Right atrium auricular region (tissue), 2 donors: ENCODE data around the gene ZDHHC9. TPM values are rescaled to one million over a fixed set of nuclear protein-coding genes. Genes with fewer than 3 reads are reported as not detected.

Experiments
- DNase-seq: peaks from one replicate; pipeline ENCODE4 v3.0.0-alpha.2; 2019; ENCODE audit warnings: low spot score
- H3K27ac ChIP-seq, 2 donors: fragments of 200-600 bp; sonication (generic); 1 replicate in 1 of 2; 2 replicates in 1 of 2; pipeline ENCODE4 v1.5.1; 2016 to 2019
- H3K27me3 ChIP-seq, 2 donors: fragments of 200-600 bp; sonication (generic); one replicate each; pipeline versions ENCODE4 v1.5.1 to v1.6.0; 2017 to 2019
- H3K36me3 ChIP-seq: fragments of 200-600 bp; sonication (generic); one replicate; pipeline ENCODE4 v1.5.1; 2016
- H3K4me1 ChIP-seq, 2 donors: fragments of 200-600 bp; sonication (generic); one replicate each; pipeline versions ENCODE4 v1.5.1 to v1.6.0; 2017 to 2019
- H3K4me3 ChIP-seq, 2 donors: fragments of 200-600 bp; sonication (generic); 1 replicate in 1 of 2; 2 replicates in 1 of 2; pipeline ENCODE4 v1.5.1; 2017 to 2019; ENCODE audit warnings: mild to moderate bottlenecking in 1 of 2, moderate library complexity in 1 of 2
- H3K9me3 ChIP-seq, 2 donors: fragments of 200-600 bp; sonication (generic); one replicate each; pipeline ENCODE4 v1.5.1; 2019
- CTCF ChIP-seq, 2 donors: fragments of 200-600 bp; sonication (generic); IDR thresholded peaks; one replicate each; pipeline ENCODE4 v1.5.1; 2019; ENCODE audit warnings: antibody characterized with exemption in 2 of 2
- total RNA-seq, 2 donors: library from RNA; depleted of rRNA; stranded (reverse); fragments of >200 nt; gene quantifications; one replicate each; pipeline ENCODE4 v1.1.0, GENCODE V29; 2016

ZDHHC9 gene
- total RNA-seq, 2 donors from 2014 or later: 10.6 to 11.4 TPM

- H3K4me3 ChIP-seq: no peak overlapping the region
- H3K27ac ChIP-seq: no peak overlapping the region
- no peaks in the 10 kb centered on the region for H3K4me1 ChIP-seq
- TF ChIP-seq CTCF (IDR thresholded peaks at IDR 0.05): no peak
- no peaks in the 10 kb centered on the region for H3K9me3 ChIP-seq
- no peak for DNase-seq
- no peaks in the 10 kb centered on the region for H3K36me3 ChIP-seq
- no peaks in the 10 kb centered on the region for H3K27me3 ChIP-seq
These were observed 69.8 kb downstream of the ZDHHC9 start for GRCh38 chrX:129773649-129774458.

GRCh38 chrX:129772796-129773431 is 70.8 kb downstream of the ZDHHC9 start:
- H3K36me3 ChIP-seq: no peaks in the 10 kb centered on the region
- H3K27ac ChIP-seq: no peak overlapping the region
- H3K4me1 ChIP-seq: no peaks in the 10 kb centered on the region
- H3K9me3 ChIP-seq: no peaks in the 10 kb centered on the region
- peak; percentile 69 for DNase-seq
- no peaks in the 10 kb centered on the region for H3K27me3 ChIP-seq
- TF ChIP-seq CTCF (IDR thresholded peaks at IDR 0.05): no peak
- no peak overlapping the region for H3K4me3 ChIP-seq

- Histone ChIP-seq H3K9me3 (no peaks in the 10 kb centered on the region), H3K27me3 (no peaks in the 10 kb centered on the region), H3K36me3 (no peaks in the 10 kb centered on the region), H3K27ac (no peak overlapping the region), H3K4me3 (no peak overlapping the region), H3K4me1 (no peaks in the 10 kb centered on the region)
- TF ChIP-seq CTCF (IDR thresholded peaks at IDR 0.05): no peak
- DNase-seq: no peak
These were observed 72.3 kb downstream of the ZDHHC9 start for GRCh38 chrX:129771266-129771995.

- TF ChIP-seq CTCF (IDR thresholded peaks at IDR 0.05): no peak
- no peaks in the 10 kb centered on the region for H3K4me1 ChIP-seq
- H3K9me3 ChIP-seq: no peaks in the 10 kb centered on the region
- no peaks in the 10 kb centered on the region for H3K27me3 ChIP-seq
- no peak for DNase-seq
- H3K36me3 ChIP-seq: no peaks in the 10 kb centered on the region
- no peak overlapping the region for H3K4me3 ChIP-seq
- H3K27ac ChIP-seq: no peak overlapping the region
These were observed 74.1 kb downstream of the ZDHHC9 start for GRCh38 chrX:129769467-129770154.

- no peak for DNase-seq
- Histone ChIP-seq H3K27me3 (no peaks in the 10 kb centered on the region), H3K9me3 (no peaks in the 10 kb centered on the region), H3K4me3 (no peak overlapping the region), H3K36me3 (no peaks in the 10 kb centered on the region), H3K4me1 (no peaks in the 10 kb centered on the region), H3K27ac (no peak overlapping the region)
- TF ChIP-seq CTCF (IDR thresholded peaks at IDR 0.05): no peak
These were observed 74.9 kb downstream of the ZDHHC9 start for GRCh38 chrX:129768586-129769466.
